Fibroblast of skin of left biceps (primary cell): ENCODE measurements around the gene PHACTR1.

Source experiments
- DNase-seq, 2 experiments: peaks; one replicate each; pipeline ENCODE4 v3.0.0-alpha.2; 2013; ENCODE audit warnings: low read depth in 2 of 2

Gene PHACTR1

GRCh38 chr6:12749531-12750379, 33.2 kb downstream of the PHACTR1 start:
- DNase-seq: no peak

GRCh38 chr6:12750416-12750815, 33.8 kb downstream of the PHACTR1 start:
- DNase-seq: no peak

- DNase-seq: peak; percentile 24 to 27
These were observed 35.2 kb downstream of the PHACTR1 start for GRCh38 chr6:12751694-12752325.

- no peak for DNase-seq
These were observed 36.5 kb downstream of the PHACTR1 start for GRCh38 chr6:12753036-12753435.

GRCh38 chr6:12760226-12760625, 43.7 kb downstream of the PHACTR1 start:
- no peak for DNase-seq

- DNase-seq: no peak
These were observed 44.3 kb downstream of the PHACTR1 start for GRCh38 chr6:12760911-12761310.

- peak; percentile 76 to 79 for DNase-seq
These were observed 45.0 kb downstream of the PHACTR1 start for GRCh38 chr6:12761376-12762115.

- peak; percentile 4 to 7 for DNase-seq
These were observed 46.3 kb downstream of the PHACTR1 start for GRCh38 chr6:12762731-12763434.

GRCh38 chr6:12766365-12766764, 49.8 kb downstream of the PHACTR1 start:
- no peak for DNase-seq

GRCh38 chr6:12767016-12767415, 50.4 kb downstream of the PHACTR1 start:
- no peak for DNase-seq

GRCh38 chr6:12769556-12770256, 53.1 kb downstream of the PHACTR1 start:
- DNase-seq: no peak

GRCh38 chr6:12772416-12772815, 55.8 kb downstream of the PHACTR1 start:
- no peak for DNase-seq

- no peak for DNase-seq
These were observed 59.7 kb downstream of the PHACTR1 start for GRCh38 chr6:12776291-12776690.

- no peak for DNase-seq
These were observed 63.2 kb downstream of the PHACTR1 start for GRCh38 chr6:12779772-12780171.

- DNase-seq: no peak
These were observed 65.6 kb downstream of the PHACTR1 start for GRCh38 chr6:12782136-12782535.

GRCh38 chr6:12785301-12785700, 68.7 kb downstream of the PHACTR1 start:
- DNase-seq: no peak

GRCh38 chr6:12785921-12786320, 69.4 kb downstream of the PHACTR1 start:
- no peak for DNase-seq

GRCh38 chr6:12791371-12791770, 74.8 kb downstream of the PHACTR1 start:
- DNase-seq: no peak

GRCh38 chr6:12798326-12798725, 81.8 kb downstream of the PHACTR1 start:
- no peak for DNase-seq

- no peak for DNase-seq
These were observed 83.6 kb downstream of the PHACTR1 start for GRCh38 chr6:12800120-12800519.

- DNase-seq: no peak
These were observed 84.6 kb downstream of the PHACTR1 start for GRCh38 chr6:12801141-12801540.
